ENCODE results near the gene CELF2. TPM values are rescaled to one million over a fixed set of nuclear protein-coding genes. Genes with fewer than 3 reads are reported as not detected.
A peak's percentile ranks its signal among the peaks of the same experiment; 100 is the strongest.

Gene CELF2
- total RNA-seq, 1 donor from 2014 or later = 31.6 TPM

DNA sequence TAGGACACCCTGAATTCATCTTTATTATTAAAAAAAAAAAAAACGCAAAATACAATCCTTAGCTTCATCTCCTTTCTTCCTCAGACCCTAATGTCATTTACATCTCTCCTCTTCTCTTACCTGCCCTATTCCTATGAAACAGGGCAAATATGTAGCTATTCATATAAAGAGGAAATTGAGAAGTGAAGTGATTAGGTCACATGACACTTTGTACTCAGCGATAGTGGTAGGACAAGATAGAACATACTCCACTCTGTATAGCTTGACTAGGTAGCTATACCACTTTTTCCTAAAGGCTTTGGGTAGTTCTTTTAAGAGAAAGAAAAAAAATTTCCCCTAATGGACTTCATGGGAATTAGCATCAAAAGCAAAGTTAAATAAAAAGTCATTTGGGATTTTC is 6.2 kb upstream of the CELF2 start:
- Histone ChIP-seq H3K27me3 (peaks cover 6% of the 10 kb centered on the region), H3K4me3 (no peak overlapping the region), H3K4me2 (no peak overlapping the region), H3K4me1 (peaks cover 44% of the 10 kb centered on the region), H3K27ac (no peak overlapping the region), H3K9me3 (ENCODE audit: low read depth) (no peaks in the 10 kb centered on the region), H2AFZ (replicated peaks) (no peak overlapping the region), H3F3A (ENCODE audit: low read depth) (peaks cover 12% of the 10 kb centered on the region), H3K36me3 (no peaks in the 10 kb centered on the region), H3K9ac (no peak overlapping the region), H4K20me1 (ENCODE audit: low read depth) (no peaks in the 10 kb centered on the region), H3K79me2 (ENCODE audit: low read depth) (no peaks in the 10 kb centered on the region)
- Mint-ChIP-seq H3K4me1 (peaks cover 68% of the 10 kb centered on the region), H3K36me3 (no peaks in the 10 kb centered on the region), H3K27me3 (ENCODE audit: insufficient read depth, low read depth) (peaks cover 9% of the 10 kb centered on the region), H3K9me3 (peaks cover 3% of the 10 kb centered on the region), H3K27ac (no peak overlapping the region), H3K4me3 (no peak overlapping the region)
- DNase-seq (ENCODE audit: low spot score) = no peak
- TF ChIP-seq EZH2phosphoT487 (IDR thresholded peaks at IDR 0.05) = no peak
- no peak for TF ChIP-seq EZH2 (IDR thresholded peaks at IDR 0.05)
- TF ChIP-seq CTCF (IDR thresholded peaks at IDR 0.05) = no peak

GRCh38 chr10:11011984-11012383 is 5.7 kb upstream of the CELF2 start:
- peaks cover 3% of the 10 kb centered on the region for H3K9me3 Mint-ChIP-seq
- H3K9ac ChIP-seq = no peak overlapping the region
- no peaks in the 10 kb centered on the region for H3K36me3 ChIP-seq
- peak overlapping the region; percentile 30 for H3K4me2 ChIP-seq
- H3K27me3 ChIP-seq = peaks cover 11% of the 10 kb centered on the region
- peaks cover 9% of the 10 kb centered on the region for H3K27me3 Mint-ChIP-seq (ENCODE audit: insufficient read depth, low read depth)
- no peak overlapping the region for H3K27ac ChIP-seq
- peaks cover 66% of the 10 kb centered on the region for H3K4me1 Mint-ChIP-seq
- H3K4me1 ChIP-seq = peaks cover 44% of the 10 kb centered on the region
- no peak overlapping the region for H3K4me3 ChIP-seq
- no peaks in the 10 kb centered on the region for H3K79me2 ChIP-seq (ENCODE audit: low read depth)
- no peaks in the 10 kb centered on the region for H3K9me3 ChIP-seq (ENCODE audit: low read depth)
- TF ChIP-seq CTCF (IDR thresholded peaks at IDR 0.05) = no peak
- no peak for TF ChIP-seq EZH2phosphoT487 (IDR thresholded peaks at IDR 0.05)
- TF ChIP-seq EZH2 (IDR thresholded peaks at IDR 0.05) = no peak
- H3K27ac Mint-ChIP-seq = peak overlapping the region; percentile 10
- H2AFZ ChIP-seq (replicated peaks) = no peak overlapping the region
- H4K20me1 ChIP-seq (ENCODE audit: low read depth) = no peaks in the 10 kb centered on the region
- no peak overlapping the region for H3K4me3 Mint-ChIP-seq
- H3F3A ChIP-seq (ENCODE audit: low read depth) = peaks cover 15% of the 10 kb centered on the region
- H3K36me3 Mint-ChIP-seq = no peaks in the 10 kb centered on the region
- DNase-seq (ENCODE audit: low spot score) = no peak

DNA sequence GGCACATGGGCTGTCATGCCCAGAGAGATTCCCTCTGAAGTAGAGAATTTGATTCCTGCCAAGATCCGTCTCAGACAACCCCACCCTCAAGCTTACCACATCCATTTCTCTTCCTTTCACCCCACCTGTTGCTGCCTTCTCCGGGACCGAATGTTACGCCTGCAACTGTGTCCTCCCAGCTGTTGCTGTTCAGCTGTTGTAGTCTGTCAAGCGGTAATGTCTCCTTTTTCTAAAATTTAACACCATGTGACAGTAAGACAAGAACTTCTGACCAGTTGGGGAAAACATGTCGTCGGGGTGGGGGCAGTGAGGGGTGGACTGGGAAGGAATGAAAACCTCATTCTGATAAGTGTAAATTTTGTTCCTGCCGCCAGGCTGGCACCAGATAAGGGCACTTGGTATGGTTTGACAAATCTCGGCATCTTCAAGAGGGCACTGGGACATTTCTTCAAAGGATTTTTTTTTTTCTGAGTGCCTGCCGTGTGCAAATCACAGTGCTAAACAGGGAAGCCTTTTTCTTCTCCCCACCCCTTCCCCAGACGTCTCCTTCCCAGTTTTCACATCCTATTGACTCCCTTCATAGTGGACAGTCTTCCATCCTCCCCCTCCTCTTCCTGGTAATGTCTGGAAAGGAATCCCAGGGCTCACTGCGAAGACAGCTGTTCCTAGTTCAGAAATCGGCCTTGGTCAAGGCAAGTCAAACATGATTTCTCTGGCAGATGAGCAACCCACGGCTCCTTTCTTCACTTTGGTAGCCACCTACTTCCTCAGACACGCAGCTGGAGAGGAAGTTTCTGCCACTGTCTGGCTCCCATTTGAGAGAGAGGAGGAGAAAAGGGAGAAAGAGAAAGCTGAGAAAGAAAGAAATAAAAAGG is 5.0 kb upstream of the CELF2 start:
- TF ChIP-seq EZH2phosphoT487 (IDR thresholded peaks at IDR 0.05) = no peak
- TF ChIP-seq EZH2 (IDR thresholded peaks at IDR 0.05) = no peak
- no peak for TF ChIP-seq CTCF (IDR thresholded peaks at IDR 0.05)
- Histone ChIP-seq H3K4me1 (peaks cover 47% of the 10 kb centered on the region), H3K4me3 (no peak overlapping the region), H3F3A (ENCODE audit: low read depth) (peaks cover 20% of the 10 kb centered on the region), H3K9me3 (ENCODE audit: low read depth) (no peaks in the 10 kb centered on the region), H3K9ac (no peak overlapping the region), H3K4me2 (peak overlapping the region; percentile 30), H3K27ac (no peak overlapping the region), H2AFZ (replicated peaks) (peak overlapping the region; percentile 85), H3K27me3 (peaks cover 13% of the 10 kb centered on the region), H4K20me1 (ENCODE audit: low read depth) (no peaks in the 10 kb centered on the region), H3K79me2 (ENCODE audit: low read depth) (no peaks in the 10 kb centered on the region), H3K36me3 (no peaks in the 10 kb centered on the region)
- Mint-ChIP-seq H3K36me3 (no peaks in the 10 kb centered on the region), H3K27ac (peak overlapping the region; percentile 84), H3K4me1 (peaks cover 66% of the 10 kb centered on the region), H3K4me3 (no peak overlapping the region), H3K9me3 (peaks cover 3% of the 10 kb centered on the region), H3K27me3 (ENCODE audit: insufficient read depth, low read depth) (peaks cover 9% of the 10 kb centered on the region)
- no peak for DNase-seq (ENCODE audit: low spot score)
